ENCODE measurements around the gene SOD1. TPM values are rescaled to one million over a fixed set of nuclear protein-coding genes. Genes with fewer than 3 reads are reported as not detected.

SOD1 gene
- total RNA-seq, 1 experiment from 2014 or later = 239 TPM

DNA sequence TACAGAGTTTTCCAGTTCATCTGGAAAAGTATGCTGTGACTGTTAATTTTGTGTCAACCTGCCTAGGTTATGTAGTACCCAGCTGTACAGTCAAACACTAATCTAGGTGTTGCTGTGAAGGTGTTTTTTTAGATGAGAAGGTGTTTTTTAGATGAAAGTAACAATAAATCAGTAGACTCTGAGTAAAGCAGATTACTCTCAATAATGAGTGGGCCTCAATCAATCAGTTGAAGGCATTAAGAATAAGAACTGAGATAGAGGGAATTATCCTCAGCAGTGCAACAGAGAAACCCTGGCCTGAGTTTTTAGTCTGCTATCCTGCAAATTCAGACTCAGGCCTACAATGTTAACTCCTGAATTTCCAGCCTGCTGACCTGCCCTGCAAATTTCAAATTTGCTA is 39.0 kb downstream of the SOD1 start:
- Mint-ChIP-seq H3K4me1 (ENCODE audit: insufficient read depth, unreplicated experiment) (no peaks in the 10 kb centered on the region), H3K27ac (ENCODE audit: low read depth, unreplicated experiment) (peak overlapping the region; percentile 2), H3K9me3 (ENCODE audit: unreplicated experiment) (no peaks in the 10 kb centered on the region), H3K4me3 (ENCODE audit: unreplicated experiment) (no peak overlapping the region), H3K27me3 (ENCODE audit: insufficient read depth, unreplicated experiment) (no peaks in the 10 kb centered on the region), H3K36me3 (ENCODE audit: insufficient read depth, unreplicated experiment) (peaks cover 84% of the 10 kb centered on the region)
- BruUV-seq (replicated peaks) = no TSS peak
- intact Hi-C loops (cut with micrococcal nuclease) = no loop called here
- TF ChIP-seq, protein P1, sequence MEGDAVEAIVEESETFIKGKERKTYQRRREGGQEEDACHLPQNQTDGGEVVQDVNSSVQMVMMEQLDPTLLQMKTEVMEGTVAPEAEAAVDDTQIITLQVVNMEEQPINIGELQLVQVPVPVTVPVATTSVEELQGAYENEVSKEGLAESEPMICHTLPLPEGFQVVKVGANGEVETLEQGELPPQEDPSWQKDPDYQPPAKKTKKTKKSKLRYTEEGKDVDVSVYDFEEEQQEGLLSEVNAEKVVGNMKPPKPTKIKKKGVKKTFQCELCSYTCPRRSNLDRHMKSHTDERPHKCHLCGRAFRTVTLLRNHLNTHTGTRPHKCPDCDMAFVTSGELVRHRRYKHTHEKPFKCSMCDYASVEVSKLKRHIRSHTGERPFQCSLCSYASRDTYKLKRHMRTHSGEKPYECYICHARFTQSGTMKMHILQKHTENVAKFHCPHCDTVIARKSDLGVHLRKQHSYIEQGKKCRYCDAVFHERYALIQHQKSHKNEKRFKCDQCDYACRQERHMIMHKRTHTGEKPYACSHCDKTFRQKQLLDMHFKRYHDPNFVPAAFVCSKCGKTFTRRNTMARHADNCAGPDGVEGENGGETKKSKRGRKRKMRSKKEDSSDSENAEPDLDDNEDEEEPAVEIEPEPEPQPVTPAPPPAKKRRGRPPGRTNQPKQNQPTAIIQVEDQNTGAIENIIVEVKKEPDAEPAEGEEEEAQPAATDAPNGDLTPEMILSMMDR (IDR thresholded peaks at IDR 0.05; ENCODE audit: unreplicated experiment) = no peak
- CTCF ChIA-PET = interaction anchor here (0.6 kb wide), 1 partner anchor 438 kb away, joined by 4 read pairs; no protein-coding TSS in a partner anchor
- no peak for DNase-seq (ENCODE audit: unreplicated experiment)
- POLR2A ChIA-PET = interaction anchor here (1.3 kb wide), 1 partner anchor 10 kb away, joined by 5 read pairs; no protein-coding TSS in a partner anchor

DNA sequence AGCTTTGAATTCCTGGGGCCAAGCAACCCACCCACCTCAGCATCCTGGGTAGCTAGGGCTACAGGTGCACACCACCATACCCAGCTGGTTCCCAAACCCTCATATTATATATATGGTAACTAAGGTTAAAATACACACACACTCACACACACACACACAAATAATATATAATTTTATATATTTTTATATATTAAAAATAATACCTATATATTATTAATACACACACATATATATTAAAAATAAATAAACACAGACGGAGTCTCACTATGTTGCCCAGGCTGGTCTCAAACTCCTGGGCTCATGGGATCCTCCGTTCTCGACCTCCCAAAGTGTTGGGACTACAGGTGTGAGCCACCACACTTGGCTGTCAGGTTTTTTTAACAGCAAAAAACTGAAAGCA is 40.5 kb downstream of the SOD1 start:
- H3K36me3 Mint-ChIP-seq (ENCODE audit: insufficient read depth, unreplicated experiment) = peaks cover 84% of the 10 kb centered on the region

DNA sequence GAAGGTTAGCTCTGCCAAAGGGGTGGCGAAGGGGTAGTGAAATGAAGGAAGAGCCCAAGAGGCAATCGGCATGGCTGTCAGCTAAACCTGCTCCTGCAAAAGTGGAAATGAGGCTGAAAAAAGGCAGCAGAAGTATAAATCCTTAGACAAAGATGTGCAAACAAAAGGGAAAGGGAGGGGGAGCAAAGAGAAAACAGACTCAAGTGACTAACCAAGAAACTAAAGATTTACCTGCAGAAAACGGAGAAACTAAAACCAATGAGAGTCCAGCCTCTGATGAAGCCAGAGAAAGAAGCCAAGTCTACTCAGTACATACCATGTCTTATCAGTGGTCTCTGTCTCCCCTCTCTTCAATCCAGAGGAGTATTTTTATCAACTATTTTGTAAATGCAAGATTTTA is 47.1 kb downstream of the SOD1 start:
- ChIA-PET CTCF (interaction anchor here (0.6 to 0.7 kb wide), 2 partner anchors 427 to 552 kb away, joined by 3 to 5 read pairs; no protein-coding TSS in a partner anchor), POLR2A (interaction anchor here (0.8 kb wide), 1 partner anchor 11 kb away, joined by 3 read pairs; no protein-coding TSS in a partner anchor)
- no peaks in the 10 kb centered on the region for H3K9me3 Mint-ChIP-seq (ENCODE audit: unreplicated experiment)
- H3K4me3 Mint-ChIP-seq (ENCODE audit: unreplicated experiment) = no peak overlapping the region
- H3K4me1 Mint-ChIP-seq (ENCODE audit: insufficient read depth, unreplicated experiment) = peaks cover 30% of the 10 kb centered on the region
- intact Hi-C loops (cut with micrococcal nuclease) = no loop called here
- no peaks in the 10 kb centered on the region for H3K27me3 Mint-ChIP-seq (ENCODE audit: insufficient read depth, unreplicated experiment)
- peaks cover 31% of the 10 kb centered on the region for H3K36me3 Mint-ChIP-seq (ENCODE audit: insufficient read depth, unreplicated experiment)
- TF ChIP-seq, protein P1 (IDR thresholded peaks at IDR 0.05; ENCODE audit: unreplicated experiment) = no peak
- BruUV-seq (replicated peaks) = no TSS peak
- DNase-seq (ENCODE audit: unreplicated experiment) = no peak
- H3K27ac Mint-ChIP-seq (ENCODE audit: low read depth, unreplicated experiment) = no peak overlapping the region

More for the DNA sequence above, 40.5 kb downstream of the SOD1 start:
- intact Hi-C loops (cut with micrococcal nuclease) = no loop called here
- H3K27ac Mint-ChIP-seq (ENCODE audit: low read depth, unreplicated experiment) = peak overlapping the region; percentile 54
- no peaks in the 10 kb centered on the region for H3K9me3 Mint-ChIP-seq (ENCODE audit: unreplicated experiment)
- no peak overlapping the region for H3K4me3 Mint-ChIP-seq (ENCODE audit: unreplicated experiment)
- ChIA-PET CTCF (interaction anchor here (1.0 kb wide), 1 partner anchor 519 kb away, joined by 3 read pairs; no protein-coding TSS in a partner anchor), POLR2A (interaction anchor here (0.7 kb wide), 1 partner anchor 592 kb away, joined by 4 read pairs; no protein-coding TSS in a partner anchor)
- TF ChIP-seq, protein P1 (IDR thresholded peaks at IDR 0.05; ENCODE audit: unreplicated experiment) = no peak
- DNase-seq (ENCODE audit: unreplicated experiment) = no peak
- H3K4me1 Mint-ChIP-seq (ENCODE audit: insufficient read depth, unreplicated experiment) = no peaks in the 10 kb centered on the region
- no peaks in the 10 kb centered on the region for H3K27me3 Mint-ChIP-seq (ENCODE audit: insufficient read depth, unreplicated experiment)
- BruUV-seq (replicated peaks) = no TSS peak

DNA sequence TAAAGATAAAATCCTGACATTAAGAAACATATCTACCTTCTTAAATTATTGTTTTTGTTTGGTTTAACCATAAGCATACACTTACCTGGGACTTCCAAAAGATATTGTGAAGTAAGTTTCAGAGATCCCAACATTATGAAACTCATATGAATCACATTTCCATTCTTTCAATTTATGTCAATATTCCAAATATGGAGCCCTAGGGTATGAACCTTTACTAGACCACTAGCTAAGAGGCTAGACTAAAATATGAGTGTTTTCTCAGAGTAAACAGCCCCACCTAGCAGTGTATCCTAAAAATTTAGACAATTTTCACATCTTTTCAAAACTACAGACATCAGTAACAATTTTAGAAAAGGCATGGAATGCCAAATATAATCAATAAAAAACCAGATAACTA is 48.0 kb downstream of the SOD1 start:
- Mint-ChIP-seq H3K27ac (ENCODE audit: low read depth, unreplicated experiment) (no peak overlapping the region), H3K27me3 (ENCODE audit: insufficient read depth, unreplicated experiment) (no peaks in the 10 kb centered on the region), H3K4me1 (ENCODE audit: insufficient read depth, unreplicated experiment) (peaks cover 30% of the 10 kb centered on the region)

More for the DNA sequence above, 48.0 kb downstream of the SOD1 start:
- TF ChIP-seq, protein P1 (IDR thresholded peaks at IDR 0.05; ENCODE audit: unreplicated experiment) = no peak
- peak; percentile 18 for DNase-seq (ENCODE audit: unreplicated experiment)
- Mint-ChIP-seq H3K36me3 (ENCODE audit: insufficient read depth, unreplicated experiment) (peaks cover 22% of the 10 kb centered on the region), H3K9me3 (ENCODE audit: unreplicated experiment) (no peaks in the 10 kb centered on the region), H3K4me3 (ENCODE audit: unreplicated experiment) (no peak overlapping the region)
- intact Hi-C loops (cut with micrococcal nuclease) = no loop called here
- CTCF ChIA-PET = no interaction called here
- POLR2A ChIA-PET = no interaction called here
- BruUV-seq (replicated peaks) = no TSS peak

Data from MCF 10A (cell line).